GM12873 (cell line): ENCODE data around the gene CRIP1.
A peak's percentile ranks its signal among the peaks of the same experiment; 100 is the strongest.

Experiments used
- TF ChIP-seq, protein P1 (sequence below): IDR thresholded peaks from 2 replicates; pipeline ENCODE4 v1.5.1; 2012; ENCODE audit warnings: low read depth, mild to moderate bottlenecking, moderate library complexity, low read length, control low read depth; ENCODE audit not compliant: insufficient read depth; ENCODE audit errors: missing control alignments

Gene CRIP1

DNA sequence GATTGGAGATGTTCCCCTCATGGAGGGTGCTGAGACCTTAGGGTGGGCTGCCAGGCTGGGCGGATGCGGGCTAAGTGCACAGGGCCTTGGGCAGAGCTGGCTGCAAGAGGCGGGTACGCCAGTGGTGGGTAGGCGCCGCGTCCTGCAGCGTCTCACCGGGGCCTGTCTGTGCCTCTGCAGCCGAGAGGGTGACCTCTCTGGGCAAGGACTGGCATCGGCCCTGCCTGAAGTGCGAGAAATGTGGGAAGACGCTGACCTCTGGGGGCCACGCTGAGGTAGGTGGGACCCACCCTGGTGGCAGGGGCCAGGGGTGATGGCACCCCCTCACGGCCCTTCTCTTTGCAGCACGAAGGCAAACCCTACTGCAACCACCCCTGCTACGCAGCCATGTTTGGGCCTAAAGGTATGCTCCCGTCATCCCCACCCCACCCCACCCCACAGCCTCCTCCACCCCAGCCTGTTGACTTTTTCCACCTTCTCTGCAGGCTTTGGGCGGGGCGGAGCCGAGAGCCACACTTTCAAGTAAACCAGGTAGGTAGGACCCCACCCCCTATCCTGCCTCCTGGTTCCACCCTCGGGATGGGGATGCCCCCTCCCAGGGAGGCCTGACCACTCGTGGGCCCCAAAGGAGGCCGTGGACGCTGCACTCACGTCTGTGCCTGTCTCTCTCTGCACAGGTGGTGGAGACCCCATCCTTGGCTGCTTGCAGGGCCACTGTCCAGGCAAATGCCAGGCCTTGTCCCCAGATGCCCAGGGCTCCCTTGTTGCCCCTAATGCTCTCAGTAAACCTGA lies 1.5 kb downstream of the CRIP1 start:
- TF ChIP-seq, protein P1, sequence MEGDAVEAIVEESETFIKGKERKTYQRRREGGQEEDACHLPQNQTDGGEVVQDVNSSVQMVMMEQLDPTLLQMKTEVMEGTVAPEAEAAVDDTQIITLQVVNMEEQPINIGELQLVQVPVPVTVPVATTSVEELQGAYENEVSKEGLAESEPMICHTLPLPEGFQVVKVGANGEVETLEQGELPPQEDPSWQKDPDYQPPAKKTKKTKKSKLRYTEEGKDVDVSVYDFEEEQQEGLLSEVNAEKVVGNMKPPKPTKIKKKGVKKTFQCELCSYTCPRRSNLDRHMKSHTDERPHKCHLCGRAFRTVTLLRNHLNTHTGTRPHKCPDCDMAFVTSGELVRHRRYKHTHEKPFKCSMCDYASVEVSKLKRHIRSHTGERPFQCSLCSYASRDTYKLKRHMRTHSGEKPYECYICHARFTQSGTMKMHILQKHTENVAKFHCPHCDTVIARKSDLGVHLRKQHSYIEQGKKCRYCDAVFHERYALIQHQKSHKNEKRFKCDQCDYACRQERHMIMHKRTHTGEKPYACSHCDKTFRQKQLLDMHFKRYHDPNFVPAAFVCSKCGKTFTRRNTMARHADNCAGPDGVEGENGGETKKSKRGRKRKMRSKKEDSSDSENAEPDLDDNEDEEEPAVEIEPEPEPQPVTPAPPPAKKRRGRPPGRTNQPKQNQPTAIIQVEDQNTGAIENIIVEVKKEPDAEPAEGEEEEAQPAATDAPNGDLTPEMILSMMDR = peak; percentile 3

DNA sequence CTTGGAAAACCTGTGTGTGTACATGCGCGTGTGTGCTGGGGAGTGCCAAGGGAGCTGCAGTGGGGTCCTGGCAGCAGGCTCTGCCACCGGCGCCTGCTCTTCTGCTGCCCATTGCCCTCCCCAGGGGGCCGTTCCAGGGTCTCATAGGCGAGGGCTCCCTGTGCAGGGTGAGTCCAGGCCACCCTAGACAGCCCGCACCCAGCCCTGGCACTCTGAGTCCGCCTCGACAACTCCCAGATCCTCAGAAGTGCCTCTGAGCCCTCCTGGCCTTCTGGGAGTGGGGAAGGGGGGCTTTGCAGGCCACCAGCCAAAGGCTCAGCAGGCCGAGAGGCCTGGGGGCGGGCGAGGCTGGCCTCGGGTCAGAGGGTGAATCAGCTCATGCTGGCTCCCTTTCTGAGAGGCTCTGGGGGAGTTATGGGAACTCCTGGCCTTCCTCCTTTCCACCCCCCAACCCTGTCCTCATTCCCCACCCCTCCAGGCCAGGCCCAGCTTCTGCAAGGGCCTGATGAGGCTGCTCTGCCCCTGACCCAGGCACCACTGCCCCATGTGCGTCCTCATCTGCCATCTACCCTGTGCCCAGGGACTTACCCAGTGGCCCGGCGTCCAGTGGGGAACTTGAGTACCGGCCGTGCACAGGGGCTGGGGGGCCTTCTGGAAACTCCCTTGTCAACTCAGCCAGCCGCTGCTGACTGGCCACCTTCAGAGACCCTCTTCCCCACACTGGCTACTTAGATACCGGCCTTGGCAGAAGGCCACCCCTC lies 2.3 kb downstream of the CRIP1 start:
- TF ChIP-seq, protein P1 = no peak

DNA sequence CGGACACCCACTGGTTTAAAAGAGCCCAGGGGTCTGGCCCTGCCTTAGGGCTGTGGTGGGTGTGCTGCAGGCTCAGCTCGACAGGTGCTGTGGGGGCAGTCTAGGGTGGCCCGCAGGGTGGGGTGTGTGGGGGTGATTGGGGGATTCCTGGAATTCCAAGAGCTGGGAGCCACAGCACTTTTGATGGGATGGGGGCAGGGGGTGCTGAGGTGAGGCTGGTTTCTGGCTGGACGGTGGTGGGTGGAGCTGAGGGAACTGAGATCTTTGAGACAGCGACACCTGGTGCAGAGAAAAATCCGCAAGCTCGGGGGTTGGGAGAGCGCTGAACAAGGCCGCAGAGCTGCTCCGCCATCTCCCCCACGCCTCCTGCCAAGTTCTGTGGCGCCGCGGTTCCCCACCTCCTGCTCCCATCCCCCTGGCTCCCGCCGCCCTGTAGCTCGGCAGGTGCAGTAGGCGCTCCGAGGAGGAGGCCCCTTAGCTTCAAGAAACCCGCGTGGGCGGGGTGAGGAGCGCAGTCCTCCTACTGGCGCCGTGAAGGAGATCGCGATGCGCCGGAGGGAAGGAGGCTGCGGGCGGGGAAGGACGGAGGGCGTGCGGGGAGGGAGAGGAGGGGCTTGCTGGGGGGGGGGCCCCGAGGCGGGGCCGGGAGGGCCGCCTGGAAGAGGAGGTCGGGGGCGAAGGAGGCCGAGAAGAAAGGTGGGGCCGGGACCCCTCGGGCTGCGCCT lies 3.0 kb downstream of the CRIP1 start:
- TF ChIP-seq, protein P1 = peak; percentile 80

DNA sequence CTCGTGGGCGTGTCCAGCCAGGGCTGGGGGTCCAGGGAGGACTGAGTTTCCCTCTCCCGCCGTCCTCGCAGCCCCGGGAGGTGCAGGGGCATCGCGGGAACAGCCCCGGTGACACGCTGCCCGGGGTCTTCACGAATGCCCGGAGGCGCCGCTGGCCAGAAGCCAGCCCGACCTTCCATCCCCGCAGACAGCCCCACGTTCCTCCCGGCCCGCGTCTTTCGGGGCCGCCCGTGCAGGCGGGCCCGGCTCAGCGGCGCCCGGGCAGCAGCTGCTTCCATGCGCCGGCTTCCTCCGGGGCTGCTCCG lies 3.5 kb downstream of the CRIP1 start:
- TF ChIP-seq, protein P1 = no peak

DNA sequence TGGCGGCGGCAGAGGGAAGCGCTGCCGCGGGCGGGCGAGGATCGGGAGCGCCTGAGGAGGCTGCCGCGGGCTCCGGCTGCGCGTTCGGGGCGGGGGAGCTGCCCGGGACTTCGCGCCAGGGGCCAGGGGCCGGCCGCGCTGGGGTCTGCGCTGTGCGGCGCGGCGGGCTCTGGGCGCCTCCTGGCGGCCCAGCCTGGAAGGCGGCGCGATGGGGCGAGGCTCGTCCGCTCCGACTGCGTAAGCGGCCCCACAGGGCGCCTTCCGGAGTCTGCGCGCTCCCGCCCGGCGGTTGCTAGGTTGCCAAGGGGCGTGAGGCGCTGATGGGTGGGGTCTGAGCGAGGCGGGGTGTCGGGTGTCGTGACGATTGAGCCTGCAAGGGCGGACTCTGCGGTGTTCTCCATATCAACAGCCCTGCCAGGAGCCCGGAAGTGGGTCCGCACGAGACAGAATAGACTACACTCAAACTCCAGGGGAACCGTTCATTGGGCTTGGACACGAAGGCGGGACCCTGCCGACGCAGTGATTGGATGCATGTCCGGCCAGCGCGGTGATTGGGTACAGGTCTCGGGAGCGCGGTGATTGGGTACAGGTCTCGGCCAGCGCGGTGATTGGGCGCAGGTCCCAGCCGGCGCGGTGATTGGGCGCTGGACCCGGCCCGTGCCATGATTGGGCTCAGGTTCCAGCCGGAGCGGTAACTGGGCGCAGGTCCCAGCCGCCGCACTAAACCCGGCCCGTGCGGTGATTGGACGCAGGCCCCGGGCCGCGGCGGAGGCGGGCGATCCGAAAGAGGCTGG lies 4.1 kb downstream of the CRIP1 start, which contains the start of gene TEDC1:
Gene TEDC1, plus strand, starts transcription at position 675 of the 794 bp plus-strand sequence. CDS start 130 bp downstream, outside the sequence.
- TF ChIP-seq, protein P1 = peak; percentile 76

DNA sequence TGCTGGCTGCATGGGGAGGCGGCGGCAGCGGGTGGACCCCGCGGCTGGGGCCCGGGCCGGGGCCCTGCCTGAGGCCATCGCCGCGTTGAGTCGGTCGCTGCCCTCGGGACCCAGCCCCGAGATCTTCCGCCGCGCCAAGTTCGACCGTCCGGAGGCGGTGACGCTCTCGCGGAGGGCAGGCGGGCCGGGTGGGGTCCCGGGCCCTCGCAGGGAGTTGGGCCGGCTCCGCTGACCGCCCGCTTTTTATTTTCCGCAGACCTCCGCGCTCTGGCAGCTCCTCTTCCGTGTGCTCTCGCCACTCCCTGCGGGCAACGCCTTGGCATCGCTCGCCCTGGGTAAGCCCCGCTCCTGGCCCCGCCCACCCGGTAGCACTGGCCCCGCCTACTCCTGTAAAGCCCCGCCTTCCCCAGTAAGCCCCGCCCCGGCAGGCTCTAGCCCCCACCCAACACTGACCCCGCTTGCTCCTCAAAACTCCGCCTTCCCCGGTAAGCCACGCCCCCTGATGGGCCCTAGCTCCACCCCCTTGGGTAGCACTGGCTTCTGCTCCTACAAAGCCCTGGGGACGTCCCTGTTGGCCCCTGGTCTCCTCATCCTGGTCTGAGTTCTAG lies 4.8 kb downstream of the CRIP1 start:
- TF ChIP-seq, protein P1 = no peak
